K562 (cell line): ENCODE results near the gene MYO9A. TPM values are rescaled to one million over a fixed set of nuclear protein-coding genes. Genes with fewer than 3 reads are reported as not detected.

Source experiments
- ATAC-seq: fragments of 200-7000 bp; cut with Tn5 transposase; 3 replicates; pipeline ENCODE4 v1.9.1; 2020; ENCODE audit warnings: moderate library complexity
- BruUV-seq: library from RNA; stranded (reverse); fragments of 400-500 nt; replicated peaks from 2 replicates; lab custom pipeline; 2021; lab: Mats Ljungman, UMichigan
- CTCF ChIA-PET: fragments of 300-600 bp; formaldehyde crosslinking; extraction: SDS; loops from one replicate; lab custom pipeline; 2021; ENCODE audit warnings: low intra/inter-chr PET ratio; lab: Yijun Ruan, JAX
- POLR2A ChIA-PET: fragments of 300-600, 350-650 bp; sonication (Branson Sonifier 250); formaldehyde crosslinking; extraction: SDS; loops from one replicate; lab custom pipeline; 2021; ENCODE audit warnings: antibody characterized with exemption, inconsistent platforms; lab: Yijun Ruan, JAX
- DNase-seq, 4 experiments: peaks; one replicate each; pipeline versions ENCODE4 v3.0.0 to v3.0.0-alpha.2; 2011 to 2018; ENCODE audit warnings: low spot score in 3 of 4, mixed read lengths in 3 of 4; ENCODE audit errors: extremely low read depth in 1 of 4
- FAIRE-seq: peaks from 2 replicates; lab custom pipeline; 2011; peaks lifted over from hg19 to GRCh38; lab: Jason Lieb, UNC
- H2AFZ ChIP-seq: 2 replicates; pipeline ENCODE4 v1.6.0; 2011; ENCODE audit warnings: low read depth, low read length, control low read depth, inconsistent platforms
- H3K27ac ChIP-seq: fragments of 200-600 bp; 3 replicates; pipeline ENCODE4 v1.8.0; 2011; ENCODE audit warnings: low read depth, mild to moderate bottlenecking, control low read depth, inconsistent platforms, low read length, moderate library complexity, mixed read lengths; ENCODE audit errors: extremely low read depth
- H3K27me3 ChIP-seq, 2 experiments: fragments of 300-600 bp in 1 of 2; 2 replicates in 1 of 2; 3 replicates in 1 of 2; pipeline versions ENCODE4 v1.6.0 to v1.8.0; 2011; ENCODE audit warnings: inconsistent platforms in 2 of 2, low read length in 2 of 2, mild to moderate bottlenecking in 1 of 2, mixed read lengths in 1 of 2, moderate library complexity in 1 of 2; ENCODE audit not compliant: control insufficient read depth in 2 of 2, insufficient read depth in 2 of 2
- H3K36me3 ChIP-seq: fragments of 300-600 bp; 3 replicates; pipeline ENCODE4 v1.8.0; 2011; ENCODE audit warnings: mild to moderate bottlenecking, low read length, inconsistent platforms; ENCODE audit not compliant: control insufficient read depth, insufficient read depth
- H3K4me1 ChIP-seq, 2 experiments: fragments of 200-600 bp in 1 of 2; replicated peaks in 1 of 2; 2 replicates in 1 of 2; 3 replicates in 1 of 2; pipeline versions ENCODE4 v1.5.1 to v1.8.0; 2011; ENCODE audit warnings: inconsistent platforms in 2 of 2, low read length in 2 of 2, mild to moderate bottlenecking in 1 of 2, mixed read lengths in 1 of 2, moderate library complexity in 1 of 2; ENCODE audit not compliant: control insufficient read depth in 2 of 2, insufficient read depth in 2 of 2
- H3K4me2 ChIP-seq: 2 replicates; pipeline ENCODE4 v1.6.1; 2011; ENCODE audit warnings: low read length, control low read depth, inconsistent platforms, mixed read lengths; ENCODE audit not compliant: insufficient read depth
- H3K4me3 ChIP-seq: fragments of 200-600 bp; sonication (generic), shearing (Covaris generic); 2 replicates; pipeline ENCODE4 v1.5.1; 2016; ENCODE audit warnings: control low read depth, inconsistent platforms
- H3K79me2 ChIP-seq: fragments of 200-600 bp; 3 replicates; pipeline ENCODE4 v1.8.0; 2011; ENCODE audit warnings: low read length, inconsistent platforms; ENCODE audit not compliant: control insufficient read depth, insufficient read depth
- H3K9ac ChIP-seq, 2 experiments: 2 replicates each; pipeline versions ENCODE4 v1.6.0 to v1.6.1; 2011; ENCODE audit warnings: low read depth in 2 of 2, low read length in 2 of 2, control low read depth in 1 of 2, inconsistent platforms in 1 of 2, mild to moderate bottlenecking in 1 of 2, mixed read lengths in 1 of 2; ENCODE audit not compliant: insufficient read depth in 1 of 2
- H3K9me1 ChIP-seq: one replicate; pipeline ENCODE4 v1.6.0; 2011; ENCODE audit warnings: inconsistent platforms, mild to moderate bottlenecking, low read length, moderate library complexity; ENCODE audit not compliant: control insufficient read depth, insufficient read depth
- H3K9me3 ChIP-seq: replicated peaks from 2 replicates; pipeline ENCODE4 v1.5.1; 2011; ENCODE audit warnings: low read depth, low read length, inconsistent platforms; ENCODE audit not compliant: control insufficient read depth, insufficient read depth
- H4K20me1 ChIP-seq: replicated peaks from 2 replicates; pipeline ENCODE4 v1.6.1; 2011; ENCODE audit warnings: low read length, inconsistent platforms, mixed read lengths; ENCODE audit not compliant: control insufficient read depth, insufficient read depth
- BRD4 ChIP-seq: fragments of 200-600 bp; sonication (generic); IDR thresholded peaks from 2 replicates; pipeline ENCODE4 v1.6.1; 2017; ENCODE audit warnings: inconsistent platforms
- CBX3 ChIP-seq, 2 experiments: IDR thresholded peaks; 1 replicate in 1 of 2; 2 replicates in 1 of 2; pipeline ENCODE4 v1.6.1; 2012; ENCODE audit warnings: inconsistent platforms in 2 of 2, low read length in 2 of 2, borderline replicate concordance in 1 of 2, control low read depth in 1 of 2
- ELK3 ChIP-seq: fragments of 450-650 bp; formaldehyde crosslinking; IDR thresholded peaks from 2 replicates; pipeline ENCODE4 v1.4.0; 2020; ENCODE audit warnings: mild to moderate bottlenecking
- FOSL1 ChIP-seq: fragments of 200-800 bp; sonication (Bioruptor generic); conservative IDR thresholded peaks from 2 replicates; pipeline ENCODE4 v1.6.1; 2016; ENCODE audit warnings: missing genetic modification characterization, missing compliant biosample characterization
- NFE2L1 ChIP-seq: fragments of 450-650 bp; IDR thresholded peaks from 2 replicates; pipeline ENCODE4 v1.6.1; 2016; ENCODE audit warnings: missing genetic modification characterization, low read depth, mild to moderate bottlenecking, missing compliant biosample characterization, moderate library complexity, borderline replicate concordance
- POLR2G ChIP-seq: fragments of 200-400 bp; formaldehyde crosslinking; IDR thresholded peaks from 2 replicates; pipeline ENCODE4 v1.6.1; 2017; ENCODE audit warnings: low read depth, mild to moderate bottlenecking, antibody characterized with exemption, low read length, moderate library complexity
- RAD51 ChIP-seq: fragments of 450-650 bp; IDR thresholded peaks from 2 replicates; pipeline ENCODE4 v1.7.1; 2016; ENCODE audit warnings: low read depth, mild to moderate bottlenecking, borderline replicate concordance
- ZNF592 ChIP-seq: fragments of 450-650 bp; IDR thresholded peaks from 2 replicates; pipeline ENCODE4 v1.6.1; 2017; ENCODE audit warnings: antibody characterized with exemption, mild to moderate bottlenecking
- ZNF696 ChIP-seq: fragments of 250-450 bp; sonication (Bioruptor Pico); conservative IDR thresholded peaks from 2 replicates; pipeline ENCODE4 v1.4.0; 2020; ENCODE audit warnings: mild to moderate bottlenecking, moderate library complexity
- WGBS: fragments of 100-300 bp; shearing (Covaris generic); methylation state at CpG from one replicate; pipeline ENCODE4 v1.1.6; 2016; ENCODE audit warnings: low coverage, mixed read lengths; ENCODE audit not compliant: insufficient coverage; ENCODE audit errors: missing lambda C conversion rate; 5-methylcytosine and 5-hydroxymethylcytosine counted together
- in situ Hi-C: fragments of 300-500 bp; cut with MboI; formaldehyde crosslinking; loops from 4 replicates; pipeline ENCODE4 v1.15.0; 2018; ENCODE audit warnings: inconsistent platforms, mixed read lengths
- intact Hi-C: fragments of 100-400 bp; cut with micrococcal nuclease; formaldehyde crosslinking; loops from 2 replicates; pipeline ENCODE4 v1.14.2; 2022
- polyA plus RNA-seq, 8 experiments: library from polyadenylated mRNA; depleted of rRNA in 4 of 8; stranded (reverse) in 5 of 8; unstranded in 3 of 8; fragments of >200 nt; fragmentation: Nextera tagmentation in 2 of 8; fragmentation: Illumina TruSeq in 1 of 8; extraction: Ambion mirVana in 2 of 8; extraction: Trizol in 1 of 8; gene quantifications; 2 replicates each; pipeline versions ENCODE4 v1.2.1 to v1.2.3, GENCODE V29; 2011 to 2014; ENCODE audit warnings: inconsistent platforms in 1 of 8, missing spikeins in 1 of 8
- total RNA-seq, 7 experiments: library from RNA; depleted of rRNA in 6 of 7; stranded (reverse); fragments of >200 nt in 6 of 7; fragmentation: Illumina TruSeq in 2 of 7; extraction: Trizol in 2 of 7; gene quantifications; 2 replicates each; pipeline versions ENCODE4 v1.2.1 to v1.2.3, GENCODE V29; 2011 to 2021; ENCODE audit warnings: low replicate concordance in 1 of 7

The MYO9A gene
- total and polyA plus RNA-seq, 9 of the 15 experiments (the other 6 are each of a cell fraction or from before 2014, with no cell fraction given) = 1.9 to 15.4 (median 5.8) TPM

DNA sequence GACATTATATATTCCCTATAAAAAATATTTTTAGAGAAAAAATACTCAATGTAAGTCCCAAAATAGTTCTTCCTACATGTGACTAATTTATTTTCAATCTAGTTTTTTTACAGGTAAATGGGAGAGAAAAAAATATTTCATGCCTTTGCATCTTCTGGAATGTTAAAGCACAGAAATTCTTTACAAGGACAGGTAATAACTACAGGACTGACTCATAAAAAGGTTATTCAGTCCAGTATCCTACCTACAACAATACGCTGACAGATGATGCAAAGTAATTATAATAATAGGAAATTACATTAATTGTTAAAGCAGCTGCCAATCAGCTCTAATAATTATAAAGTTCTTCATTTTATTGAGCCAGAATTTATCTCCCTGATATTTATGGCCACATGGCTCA, 147.5 kb downstream of the MYO9A start:
- DNase-seq = no peak
- no peak overlapping the region for H3K9ac ChIP-seq
- H3K9me1 ChIP-seq = no peaks in the 10 kb centered on the region
- no peak overlapping the region for H3K4me3 ChIP-seq
- in situ Hi-C loops (no loop called here), intact Hi-C loops (no loop called here)
- no peak overlapping the region for H3K27ac ChIP-seq
- ATAC-seq = no peak
- H3K27me3 ChIP-seq = no peaks in the 10 kb centered on the region
- BruUV-seq = no TSS peak
- no peaks in the 10 kb centered on the region for H3K36me3 ChIP-seq
- ChIA-PET CTCF (no interaction called here), POLR2A (no interaction called here)
- FAIRE-seq = no peak
- no peaks in the 10 kb centered on the region for H3K79me2 ChIP-seq
- TF ChIP-seq NFE2L1 (no peak), POLR2G (no peak), ZNF696 (CRISPR knock-in tag) (no peak), FOSL1 (tag) (no peak), CBX3 (IDR thresholded peaks at IDR 0.05; ENCODE audit: borderline replicate concordance in 1 of 2, low read length in 2 of 2) (no peak)
- no peaks in the 10 kb centered on the region for H3K4me1 ChIP-seq
- H4K20me1 ChIP-seq = no peaks in the 10 kb centered on the region
- no peak overlapping the region for H2AFZ ChIP-seq
- H3K4me2 ChIP-seq = no peak overlapping the region
- WGBS = 37% methylated on average over 1 of the region's 1 CpG
- H3K9me3 ChIP-seq = no peaks in the 10 kb centered on the region

DNA sequence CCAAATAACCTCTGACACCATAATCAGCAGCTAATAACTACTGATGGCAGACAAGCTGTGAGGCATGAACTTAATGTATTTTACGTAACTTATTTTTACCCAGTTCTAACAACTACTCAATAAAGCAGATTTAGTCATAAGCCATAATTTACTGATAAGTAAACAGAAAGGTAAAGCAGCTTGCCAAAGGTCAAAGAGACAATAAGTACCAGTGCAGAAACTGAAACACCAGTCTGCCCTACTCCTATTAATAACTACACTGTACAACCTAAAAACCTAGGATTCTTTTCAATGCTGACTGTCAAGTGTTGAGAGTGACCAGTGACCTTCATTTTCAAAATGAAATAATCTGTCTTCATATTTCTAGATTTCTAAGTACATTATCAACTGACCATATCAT, 155.4 kb downstream of the MYO9A start:
- BruUV-seq = no TSS peak
- TF ChIP-seq BRD4 (no peak), RAD51 (no peak), ZNF592 (no peak), ELK3 (CRISPR knock-in tag) (no peak)
- ChIA-PET POLR2A (interaction anchor here (0.9 kb wide), 1 partner anchor 36 kb away, joined by 3 read pairs; no protein-coding TSS in a partner anchor), CTCF (no interaction called here)
- DNase-seq (no peak), FAIRE-seq (no peak), ATAC-seq (no peak)
- no peaks in the 10 kb centered on the region for H3K9me3 ChIP-seq
- no peaks in the 10 kb centered on the region for H4K20me1 ChIP-seq
- H3K79me2 ChIP-seq = no peaks in the 10 kb centered on the region
- H3K4me3 ChIP-seq = no peak overlapping the region
- 79% methylated on average over 1 of the region's 1 CpG for WGBS
- H3K4me1 ChIP-seq = no peaks in the 10 kb centered on the region
- intact Hi-C loops (no loop called here), in situ Hi-C loops (no loop called here)
- H3K36me3 ChIP-seq = no peaks in the 10 kb centered on the region
- H3K27ac ChIP-seq = no peak overlapping the region
- H3K27me3 ChIP-seq = no peaks in the 10 kb centered on the region
- no peaks in the 10 kb centered on the region for H3K9me1 ChIP-seq
- H2AFZ ChIP-seq = no peak overlapping the region
- no peak overlapping the region for H3K4me2 ChIP-seq
- H3K9ac ChIP-seq = no peak overlapping the region
